Stimulated activated CD4-positive, alpha-beta T cell treated with anti-CD3 and anti-CD28 coated beads, Interleukin-12 subunit alpha, Interleukin-12 subunit beta, amount 100 ng/mL, for 24 hours (primary cell): ENCODE measurements around the gene PDHX.
A peak's percentile ranks its signal among the peaks of the same experiment; 100 is the strongest.

ENCODE experiments used
- DNase-seq, 2 experiments: peaks; one replicate each; pipeline ENCODE4 v3.0.0-alpha.2; 2020; ENCODE audit warnings: low read depth in 2 of 2

The PDHX gene

GRCh38 chr11:34988294-34989255 lies 72.2 kb downstream of the PDHX start:
- no peak for DNase-seq

- no peak for DNase-seq
These were observed 74.5 kb downstream of the PDHX start for GRCh38 chr11:34990916-34991315.

GRCh38 chr11:34994854-34995253 lies 78.4 kb downstream of the PDHX start:
- no peak for DNase-seq

GRCh38 chr11:34996958-34997357 lies 80.5 kb downstream of the PDHX start:
- DNase-seq, result no peak

- DNase-seq, result no peak
These were observed 81.6 kb downstream of the PDHX start for GRCh38 chr11:34997952-34998528.

- DNase-seq, result no peak
These were observed 83.0 kb downstream of the PDHX start for GRCh38 chr11:34999453-34999852.

- no peak for DNase-seq
These were observed 86.8 kb downstream of the PDHX start for GRCh38 chr11:35003186-35003585.

- no peak for DNase-seq
These were observed 87.2 kb downstream of the PDHX start for GRCh38 chr11:35003658-35004057.

GRCh38 chr11:35005141-35005780 lies 88.8 kb downstream of the PDHX start:
- DNase-seq, result no peak

GRCh38 chr11:35006389-35007128 lies 90.1 kb downstream of the PDHX start:
- peak in 1 of 2 experiments; percentile 35 for DNase-seq

- no peak for DNase-seq
These were observed 90.9 kb downstream of the PDHX start for GRCh38 chr11:35007277-35007676.

GRCh38 chr11:35009191-35009943 lies 92.9 kb downstream of the PDHX start:
- DNase-seq, result no peak

- no peak for DNase-seq
These were observed 93.5 kb downstream of the PDHX start for GRCh38 chr11:35009944-35010342.

GRCh38 chr11:35010654-35011053 lies 94.2 kb downstream of the PDHX start:
- no peak for DNase-seq

- no peak for DNase-seq
These were observed 95.0 kb downstream of the PDHX start for GRCh38 chr11:35011389-35011788.

GRCh38 chr11:35011944-35012343 lies 95.5 kb downstream of the PDHX start:
- DNase-seq, result no peak

GRCh38 chr11:35012467-35013191 lies 96.2 kb downstream of the PDHX start:
- no peak for DNase-seq

GRCh38 chr11:35013514-35014233 lies 97.3 kb downstream of the PDHX start:
- no peak for DNase-seq

GRCh38 chr11:35014346-35014745 lies 97.9 kb downstream of the PDHX start:
- DNase-seq, result no peak
